Mammary epithelial cell (primary cell): Measurements from ENCODE around the gene SLC17A9.

ENCODE experiments used
- EZH2 ChIP-seq: IDR thresholded peaks from 2 replicates; pipeline ENCODE4 v1.6.1; 2012; ENCODE audit warnings: low read length, inconsistent platforms, borderline replicate concordance
- TF ChIP-seq, protein P1 (sequence below), 2 donors: IDR thresholded peaks in 1 of 2; conservative IDR thresholded peaks in 1 of 2; 2 replicates each; pipeline ENCODE4 v1.5.1; 2011 to 2012; ENCODE audit warnings: inconsistent platforms in 2 of 2, low read length in 2 of 2, mild to moderate bottlenecking in 2 of 2, control low read depth in 1 of 2, low read depth in 1 of 2; ENCODE audit not compliant: insufficient read depth in 1 of 2; ENCODE audit errors: extremely low read depth in 1 of 2

DNA sequence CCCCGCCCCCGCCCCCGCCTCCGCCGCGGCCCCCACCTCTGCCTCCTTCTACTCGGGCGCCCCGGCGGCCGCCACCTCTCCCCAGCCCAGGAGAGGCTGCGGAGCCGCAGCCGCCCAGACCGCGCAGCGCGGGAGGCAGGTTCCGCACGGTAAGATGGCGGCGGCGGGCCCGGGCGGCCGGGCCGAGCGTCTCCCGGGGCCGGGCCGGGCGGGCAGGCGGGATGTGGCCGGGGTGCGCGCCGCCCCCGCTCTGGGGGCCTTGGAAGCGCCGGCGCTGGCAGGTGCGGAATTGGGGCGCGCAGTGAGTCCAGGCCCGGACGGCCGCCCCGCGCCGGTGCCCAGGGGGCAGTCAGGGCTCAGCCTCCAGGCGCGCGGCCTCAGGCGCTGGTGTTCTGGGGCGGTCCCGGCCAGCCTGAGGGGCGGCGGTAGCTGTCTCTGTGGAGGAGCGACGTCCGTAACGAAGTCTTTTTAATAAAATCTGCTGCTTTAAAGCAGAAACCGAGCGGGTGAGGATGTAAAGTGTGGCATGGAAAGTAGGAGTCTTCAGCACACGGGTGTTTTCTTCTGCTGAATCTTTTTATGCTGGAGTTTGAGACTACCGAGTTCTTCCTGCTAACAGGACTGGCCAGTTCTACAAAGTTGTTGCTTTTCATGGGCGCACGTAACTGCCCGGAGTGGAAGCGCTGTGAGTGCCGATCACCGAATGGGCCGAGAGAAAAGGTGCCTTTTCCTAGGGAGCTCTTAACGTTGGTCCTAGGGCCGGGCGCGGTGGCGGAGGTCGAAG, 14.2 kb upstream of the SLC17A9 start, which contains the start of gene GID8:
- TF ChIP-seq, protein P1, sequence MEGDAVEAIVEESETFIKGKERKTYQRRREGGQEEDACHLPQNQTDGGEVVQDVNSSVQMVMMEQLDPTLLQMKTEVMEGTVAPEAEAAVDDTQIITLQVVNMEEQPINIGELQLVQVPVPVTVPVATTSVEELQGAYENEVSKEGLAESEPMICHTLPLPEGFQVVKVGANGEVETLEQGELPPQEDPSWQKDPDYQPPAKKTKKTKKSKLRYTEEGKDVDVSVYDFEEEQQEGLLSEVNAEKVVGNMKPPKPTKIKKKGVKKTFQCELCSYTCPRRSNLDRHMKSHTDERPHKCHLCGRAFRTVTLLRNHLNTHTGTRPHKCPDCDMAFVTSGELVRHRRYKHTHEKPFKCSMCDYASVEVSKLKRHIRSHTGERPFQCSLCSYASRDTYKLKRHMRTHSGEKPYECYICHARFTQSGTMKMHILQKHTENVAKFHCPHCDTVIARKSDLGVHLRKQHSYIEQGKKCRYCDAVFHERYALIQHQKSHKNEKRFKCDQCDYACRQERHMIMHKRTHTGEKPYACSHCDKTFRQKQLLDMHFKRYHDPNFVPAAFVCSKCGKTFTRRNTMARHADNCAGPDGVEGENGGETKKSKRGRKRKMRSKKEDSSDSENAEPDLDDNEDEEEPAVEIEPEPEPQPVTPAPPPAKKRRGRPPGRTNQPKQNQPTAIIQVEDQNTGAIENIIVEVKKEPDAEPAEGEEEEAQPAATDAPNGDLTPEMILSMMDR (conservative IDR thresholded peaks at IDR 0.05 in 1 of 2, IDR thresholded peaks at IDR 0.05 in 1 of 2; ENCODE audit: extremely low read depth in 1 of 2, insufficient read depth in 1 of 2, low read depth in 1 of 2, low read length in 2 of 2): no peak
- TF ChIP-seq EZH2: no peak
